HepG2 (cell line): ENCODE measurements around the gene NOP9. TPM values are rescaled to one million over a fixed set of nuclear protein-coding genes. Genes with fewer than 3 reads are reported as not detected.

Experiments used
- AFF4 ChIP-seq: sonication (generic); formaldehyde crosslinking; IDR thresholded peaks from 2 replicates; pipeline ENCODE4 v1.4.0; 2020; ENCODE audit warnings: missing genetic modification reagents
- ATAD3A ChIP-seq: sonication (generic); formaldehyde crosslinking; IDR thresholded peaks from 2 replicates; pipeline ENCODE4 v1.4.0; 2020; ENCODE audit warnings: missing genetic modification reagents
- EP300 ChIP-seq, 3 experiments: sonication (generic) in 1 of 3; formaldehyde crosslinking in 1 of 3; IDR thresholded peaks; 2 replicates each; pipeline versions ENCODE4 v1.5.1 to v1.6.1; 2011 to 2020; ENCODE audit warnings: low read depth in 2 of 3, low read length in 2 of 3, borderline replicate concordance in 1 of 3, improper control_type of control experiment in 1 of 3, mild to moderate bottlenecking in 1 of 3, missing genetic modification reagents in 1 of 3, moderate library complexity in 1 of 3
- KLF15 ChIP-seq: sonication (generic); formaldehyde crosslinking; IDR thresholded peaks from 2 replicates; pipeline ENCODE4 v1.8.1; 2023; ENCODE audit warnings: borderline replicate concordance, mild to moderate bottlenecking, inconsistent platforms, missing genetic modification reagents, mixed read lengths
- MED1 ChIP-seq: sonication (generic); formaldehyde crosslinking; IDR thresholded peaks from 2 replicates; pipeline ENCODE4 v1.4.0; 2020; ENCODE audit warnings: missing genetic modification reagents
- NFATC3 ChIP-seq: sonication (generic); formaldehyde crosslinking; IDR thresholded peaks from 2 replicates; pipeline ENCODE4 v1.5.1; 2020; ENCODE audit warnings: mild to moderate bottlenecking, missing genetic modification reagents
- ZNF142 ChIP-seq: sonication (generic); formaldehyde crosslinking; IDR thresholded peaks from 2 replicates; pipeline ENCODE4 v1.4.0; 2020; ENCODE audit warnings: missing genetic modification reagents
- ZNF329 ChIP-seq: sonication (generic); formaldehyde crosslinking; IDR thresholded peaks from 2 replicates; pipeline ENCODE4 v1.9.0; 2021; ENCODE audit warnings: low read depth, mild to moderate bottlenecking, missing genetic modification reagents
- ZNF556 ChIP-seq: sonication (generic); formaldehyde crosslinking; IDR thresholded peaks from 2 replicates; pipeline ENCODE4 v1.4.0; 2020; ENCODE audit warnings: mild to moderate bottlenecking, missing genetic modification reagents, borderline replicate concordance
- polyA plus RNA-seq, 8 experiments: library from polyadenylated mRNA; depleted of rRNA in 3 of 8; stranded (reverse) in 7 of 8; unstranded in 1 of 8; fragments of >200 nt; fragmentation: Illumina TruSeq in 4 of 8; extraction: Trizol in 4 of 8; gene quantifications; 2 replicates each; pipeline versions ENCODE4 v1.2.1 to v1.2.3, GENCODE V29; 2011 to 2016; ENCODE audit warnings: low read depth in 4 of 8, missing spikeins in 1 of 8, mixed read lengths in 1 of 8; ENCODE audit not compliant: insufficient read depth in 1 of 8
- total RNA-seq, 5 experiments: library from RNA; depleted of rRNA; stranded (reverse); fragments of >200 nt; fragmentation: Illumina TruSeq; extraction: Trizol; gene quantifications; 2 replicates each; pipeline ENCODE4 v1.2.3, GENCODE V29; 2016; ENCODE audit warnings: low read depth in 1 of 5

NOP9 gene
- total and polyA plus RNA-seq, 2 of the 13 experiments (the other 11 are each of a cell fraction or from before 2014, with no cell fraction given), result 24.5 to 61.6 TPM

GRCh38 chr14:24343795-24344660 is 44.4 kb downstream of the NOP9 start (continued):
- no peak for TF ChIP-seq AFF4
- TF ChIP-seq EP300 (IDR thresholded peaks at IDR 0.05; ENCODE audit: low read depth in 2 of 2, low read length in 2 of 2), result peak in 1 of 2 experiments; percentile 34; a peak in 1 of 4 replicates
- TF ChIP-seq EP300 (CRISPR knock-in tag; IDR thresholded peaks at IDR 0.05; ENCODE audit: borderline replicate concordance), result no peak
- no peak for TF ChIP-seq KLF15 (CRISPR knock-in tag)
- no peak for TF ChIP-seq ATAD3A (CRISPR knock-in tag)
- TF ChIP-seq ZNF142 (CRISPR knock-in tag), result no peak
- TF ChIP-seq ZNF556, result peak; percentile 89; the same call in 1 of the 2 replicates
- TF ChIP-seq MED1 (CRISPR knock-in tag), result 0 out of 2 replicates have a peak, but pooled peaks have one; percentile 13
- no peak for TF ChIP-seq ZNF329
- no peak for TF ChIP-seq NFATC3 (CRISPR knock-in tag)
